ENCODE data around the gene BDH1.
"Not testable (repeated sequence)": the region's sequence is repeated elsewhere in the genome, so short reads cannot be mapped to it uniquely, and the experiment has no call there.

- not testable (repeated sequence) for TF ChIP-seq EZH2 (optimal IDR thresholded peaks at IDR 0.05; ENCODE audit: low read depth, low read length); CTCF (IDR thresholded peaks at IDR 0.05; ENCODE audit: low read length); EZH2phosphoT487 (IDR thresholded peaks at IDR 0.05; ENCODE audit: low read length)
These were observed 18.7 kb upstream of the BDH1 start for GRCh38 chr3:197574396-197574991.

All from MM.1S (cell line).